Spleen (tissue), 7 donors: ENCODE data around the gene AIG1.
"Not testable (repeated sequence)": the region's sequence is repeated elsewhere in the genome, so short reads cannot be mapped to it uniquely, and the experiment has no call there.

Experiments used
- CTCF ChIP-seq, 11 experiments: fragments of 200-600 bp in 7 of 11; fragments of 450-650 bp in 4 of 11; sonication (generic) in 4 of 11; IDR thresholded peaks in 8 of 11; conservative IDR thresholded peaks in 3 of 11; 1 replicate in 7 of 11; 2 replicates in 4 of 11; pipeline versions ENCODE4 v1.4.0 to v1.8.0; 2016 to 2021; ENCODE audit warnings: antibody characterized with exemption in 11 of 11, inconsistent platforms in 4 of 11, mild to moderate bottlenecking in 1 of 11
- POLR2A ChIP-seq, 3 donors: fragments of 450-650 bp; IDR thresholded peaks; one replicate each; pipeline ENCODE4 v1.5.1; 2017; ENCODE audit warnings: antibody characterized with exemption in 3 of 3, mild to moderate bottlenecking in 1 of 3
- POLR2AphosphoS5 ChIP-seq, 3 donors: sonication (generic); formaldehyde crosslinking; IDR thresholded peaks; one replicate each; pipeline ENCODE4 v1.5.1; 2017; ENCODE audit warnings: antibody characterized with exemption in 3 of 3
- donor health status: DM: no; HTN: no; CAD: no; lungs with moderate emphysema.
- donor health status: DM: no; HTN: no; CAD: no.
- donor health status: DM: no; HTN: no; CAD: no.

GRCh38 chr6:143139884-143140283 lies 79.2 kb downstream of the AIG1 start:
- TF ChIP-seq POLR2A (IDR thresholded peaks at IDR 0.05); CTCF (IDR thresholded peaks at IDR 0.05 in 8 of 11, conservative IDR thresholded peaks at IDR 0.05 in 3 of 11); POLR2AphosphoS5 (IDR thresholded peaks at IDR 0.05): not testable (repeated sequence)
